Endothelial cell of umbilical vein (primary cell): ENCODE data around the gene C5orf24. TPM values are rescaled to one million over a fixed set of nuclear protein-coding genes. Genes with fewer than 3 reads are reported as not detected.

Source experiments
- BruUV-seq: library from RNA; stranded (reverse); fragments of 400-500 nt; replicated peaks from 2 replicates; lab custom pipeline; 2021; lab: Mats Ljungman, UMichigan
- CTCF ChIA-PET: fragments of 300-600, 350-600 bp; sonication (Branson Sonifier 250); formaldehyde crosslinking; loops from one replicate; lab custom pipeline; 2021; ENCODE audit warnings: antibody characterized with exemption, inconsistent platforms; lab: Charles Lee
- POLR2A ChIA-PET: fragments of 300-600, 350-600 bp; sonication (Branson Sonifier 250); formaldehyde crosslinking; loops from one replicate; lab custom pipeline; 2021; ENCODE audit warnings: antibody characterized with exemption, inconsistent platforms; lab: Charles Lee
- DNase-seq: peaks from one replicate; pipeline ENCODE4 v3.0.0-alpha.2; 2011; ENCODE audit warnings: low read depth, low spot score
- FAIRE-seq: peaks from 2 replicates; lab custom pipeline; 2011; peaks lifted over from hg19 to GRCh38; lab: Jason Lieb, UNC
- H2AFZ ChIP-seq: 2 replicates; pipeline ENCODE4 v1.6.0; 2012; ENCODE audit warnings: low read depth, low read length, control low read depth, inconsistent platforms
- H3K27ac ChIP-seq: 2 replicates; pipeline ENCODE4 v1.5.1; 2011; ENCODE audit warnings: low read depth, mild to moderate bottlenecking, control low read depth, low read length, moderate library complexity; ENCODE audit not compliant: insufficient read depth
- H3K27me3 ChIP-seq, 2 experiments: 2 replicates each; pipeline versions ENCODE4 v1.6.0 to v1.6.1; 2011; ENCODE audit warnings: low read length in 2 of 2, mixed read lengths in 1 of 2; ENCODE audit not compliant: control insufficient read depth in 2 of 2, insufficient read depth in 2 of 2
- H3K36me3 ChIP-seq, 2 experiments: 2 replicates in 1 of 2; 3 replicates in 1 of 2; pipeline ENCODE4 v1.5.1; 2011; ENCODE audit warnings: low read length in 2 of 2, mild to moderate bottlenecking in 1 of 2, moderate library complexity in 1 of 2; ENCODE audit not compliant: control insufficient read depth in 2 of 2, insufficient read depth in 2 of 2; ENCODE audit errors: extremely low read depth in 1 of 2
- H3K4me1 ChIP-seq: 3 replicates; pipeline ENCODE4 v1.5.1; 2011; ENCODE audit warnings: mild to moderate bottlenecking, low read length; ENCODE audit not compliant: control insufficient read depth, insufficient read depth; ENCODE audit errors: extremely low read depth
- H3K4me2 ChIP-seq: 2 replicates; pipeline ENCODE4 v1.6.1; 2011; ENCODE audit warnings: low read length, control low read depth, mixed read lengths; ENCODE audit not compliant: insufficient read depth
- H3K4me3 ChIP-seq, 3 experiments: fragments of 200-600 bp in 1 of 3; sonication (generic), shearing (Covaris generic) in 1 of 3; replicated peaks in 1 of 3; 2 replicates each; pipeline ENCODE4 v1.5.1; 2011 to 2016; ENCODE audit warnings: control low read depth in 3 of 3, low read length in 3 of 3, mild to moderate bottlenecking in 2 of 3, inconsistent platforms in 1 of 3, low read depth in 1 of 3, moderate library complexity in 1 of 3; ENCODE audit not compliant: insufficient read depth in 1 of 3
- H3K79me2 ChIP-seq: 2 replicates; pipeline ENCODE4 v1.6.0; 2012; ENCODE audit warnings: low read length, inconsistent platforms; ENCODE audit not compliant: control insufficient read depth, insufficient read depth
- H3K9ac ChIP-seq: replicated peaks from 2 replicates; pipeline ENCODE3; 2011; ENCODE audit warnings: low read length, control low read depth; ENCODE audit not compliant: insufficient read depth; ENCODE audit errors: extremely low read depth
- H3K9me1 ChIP-seq: replicated peaks from 3 replicates; pipeline ENCODE4 v1.6.0; 2011; ENCODE audit warnings: mild to moderate bottlenecking, low read length; ENCODE audit not compliant: control insufficient read depth, insufficient read depth; ENCODE audit errors: extremely low read depth
- H3K9me3 ChIP-seq: replicated peaks from 2 replicates; pipeline ENCODE4 v1.5.1; 2012; ENCODE audit warnings: low read length, inconsistent platforms; ENCODE audit not compliant: control insufficient read depth, insufficient read depth
- H4K20me1 ChIP-seq: replicated peaks from 2 replicates; pipeline ENCODE3; 2011; ENCODE audit warnings: mild to moderate bottlenecking, low read length; ENCODE audit not compliant: control insufficient read depth, insufficient read depth; ENCODE audit errors: extremely low read depth
- CTCF ChIP-seq, 2 donors: IDR thresholded peaks; 1 replicate in 1 of 2; 2 replicates in 1 of 2; pipeline ENCODE4 v1.5.1; 2011; ENCODE audit warnings: low read length in 2 of 2, mild to moderate bottlenecking in 2 of 2, moderate library complexity in 2 of 2, control low read depth in 1 of 2, inconsistent platforms in 1 of 2, low read depth in 1 of 2; ENCODE audit not compliant: insufficient read depth in 1 of 2; ENCODE audit errors: extremely low read depth in 1 of 2
- EZH2 ChIP-seq: IDR thresholded peaks from 2 replicates; pipeline ENCODE4 v1.6.1; 2012; ENCODE audit warnings: borderline replicate concordance, low read depth, mild to moderate bottlenecking, moderate library complexity, low read length, inconsistent platforms; ENCODE audit not compliant: severe bottlenecking
- FOS ChIP-seq: IDR thresholded peaks from 2 replicates; pipeline ENCODE4 v1.6.1; 2011; ENCODE audit warnings: mild to moderate bottlenecking, low read length, moderate library complexity, borderline replicate concordance; ENCODE audit not compliant: insufficient read depth
- GATA2 ChIP-seq: IDR thresholded peaks from 2 replicates; pipeline ENCODE4 v1.7.0; 2011; ENCODE audit warnings: low read depth, mild to moderate bottlenecking, moderate library complexity, mixed read lengths, low read length; ENCODE audit not compliant: insufficient read length, insufficient read depth
- MAX ChIP-seq: IDR thresholded peaks from 2 replicates; pipeline ENCODE4 v1.6.1; 2011; ENCODE audit not compliant: insufficient read depth, insufficient read length
- MYC ChIP-seq: IDR thresholded peaks from one replicate; pipeline ENCODE4 v1.6.1; 2011; ENCODE audit warnings: mild to moderate bottlenecking, low read depth, low read length
- POLR2A ChIP-seq: IDR thresholded peaks from 2 replicates; pipeline ENCODE4 v1.6.1; 2012; ENCODE audit warnings: low read depth, mild to moderate bottlenecking, control low read depth, low read length
- POLR2AphosphoS5 ChIP-seq: IDR thresholded peaks from 2 replicates; pipeline ENCODE4 v1.6.1; 2012; ENCODE audit warnings: low read depth, mild to moderate bottlenecking, control low read depth, low read length, moderate library complexity; ENCODE audit not compliant: insufficient read depth
- dilution Hi-C: fragments of 300-500 bp; cut with MboI; formaldehyde crosslinking; loops from one replicate; pipeline ENCODE4 v1.15.0; 2019; ENCODE audit warnings: low sequenced_read_pairs; ENCODE audit not compliant: extremely low pct_ligation_motif_present
- intact Hi-C: fragments of 100-400 bp; cut with micrococcal nuclease; formaldehyde crosslinking; loops from one replicate; pipeline ENCODE4 v1.10.0; 2022
- polyA plus RNA-seq, 4 experiments: library from polyadenylated mRNA; depleted of rRNA in 3 of 4; stranded (reverse) in 3 of 4; unstranded in 1 of 4; fragments of >200 nt; gene quantifications; 2 replicates each; pipeline versions ENCODE4 v1.2.1 to v1.2.3, GENCODE V29; 2011 to 2012; ENCODE audit warnings: missing spikeins in 1 of 4
- total RNA-seq: library from RNA; stranded (reverse); gene quantifications from 2 replicates; pipeline ENCODE4 v1.2.3, GENCODE V29; 2021

The C5orf24 gene
- total and polyA plus RNA-seq, 2 donors (not counting 3 experiments of a cell fraction or from before 2014, with no cell fraction given), result 21.7 to 56.2 TPM

- Histone ChIP-seq H3K79me2 (peaks cover 38% of the 10 kb centered on the region), H2AFZ (no peak overlapping the region), H3K9ac (peak overlapping the region; percentile 96), H3K9me1 (no peaks in the 10 kb centered on the region), H3K9me3 (no peaks in the 10 kb centered on the region), H3K4me3 (peak overlapping the region in 2 of 3 experiments; percentile 20 to 50), H3K27me3 (no peaks in the 10 kb centered on the region), H4K20me1 (no peaks in the 10 kb centered on the region), H3K4me1 (peaks cover 35% of the 10 kb centered on the region), H3K4me2 (peak overlapping the region; percentile 59), H3K36me3 (peaks cover 0 to 2% of the 10 kb centered on the region in 2 experiments), H3K27ac (peak overlapping the region; percentile 90)
- BruUV-seq, result TSS peak; percentile 87
- DNase-seq (no peak), FAIRE-seq (no peak)
- dilution Hi-C loops, result no loop called here
- TF ChIP-seq GATA2 (peak; percentile 96), FOS (peak; percentile 69), POLR2AphosphoS5 (no peak), POLR2A (no peak)
- ChIA-PET CTCF (interaction anchor here (0.8 to 1.7 kb wide), 4 partner anchors 11 to 61 kb away, joined by 3 to 11 read pairs (median 4); partner anchors contain the start of genes PCBD2 and TXNDC15), POLR2A (interaction anchor here (0.7 to 1.0 kb wide), 8 partner anchors 8 to 107 kb away, joined by 3 to 6 read pairs (median 4); partner anchors contain the start of genes CAMLG, PCBD2 and TXNDC15)
- intact Hi-C loops, result loop anchor here (1.0 to 5.0 kb wide), 5 partner anchors 29 to 198 kb away; partner anchors contain the start of genes CAMLG, PCBD2, SEC24A and TXNDC15
Observed at GRCh38 chr5:134845335-134845851, 375 bp upstream of the C5orf24 start.

GRCh38 chr5:134846641-134846960 is 833 bp downstream of the C5orf24 start:
- Histone ChIP-seq H3K9ac (peak overlapping the region; percentile 96), H3K4me1 (peaks cover 39% of the 10 kb centered on the region), H3K79me2 (peaks cover 47% of the 10 kb centered on the region), H3K4me3 (peak overlapping the region; percentile 78 to 97 (median 82)), H3K4me2 (peak overlapping the region; percentile 99), H3K36me3 (peaks cover 0 to 2% of the 10 kb centered on the region in 2 experiments), H2AFZ (peak overlapping the region; percentile 30), H3K27me3 (no peaks in the 10 kb centered on the region), H3K9me1 (no peaks in the 10 kb centered on the region), H3K9me3 (no peaks in the 10 kb centered on the region), H4K20me1 (no peaks in the 10 kb centered on the region), H3K27ac (peak overlapping the region; percentile 90)
- BruUV-seq, result TSS peak; percentile 41
- DNase-seq (peak; percentile 63), FAIRE-seq (no peak)
- ChIA-PET POLR2A (no interaction called here), CTCF (interaction anchor here (0.7 to 1.2 kb wide), 3 partner anchors 15 to 108 kb away, joined by 3 to 4 read pairs (median 4); partner anchors contain the start of gene CAMLG)
- TF ChIP-seq EZH2 (no peak), MAX (no peak), FOS (no peak), CTCF (IDR thresholded peaks at IDR 0.05; ENCODE audit: extremely low read depth in 1 of 2, insufficient read depth in 1 of 2, low read depth in 1 of 2, low read length in 2 of 2) (no peak), MYC (no peak), GATA2 (no peak)
- intact Hi-C loops (loop anchor here (5.0 kb wide), 2 partner anchors 64 to 199 kb away; partner anchors contain the start of gene SEC24A), dilution Hi-C loops (no loop called here)
